Peyer's patch (tissue), 4 donors: ENCODE results near the gene UGT1A8.
"Not testable (repeated sequence)": the region's sequence is repeated elsewhere in the genome, so short reads cannot be mapped to it uniquely, and the experiment has no call there.

ENCODE experiments used
- CTCF ChIP-seq, 6 experiments: fragments of 450-650 bp in 4 of 6; fragments of 200-600 bp in 2 of 6; sonication (generic) in 1 of 6; IDR thresholded peaks; one replicate each; pipeline ENCODE4 v1.5.1; 2017 to 2019; ENCODE audit warnings: antibody characterized with exemption in 6 of 6, mild to moderate bottlenecking in 3 of 6, moderate library complexity in 1 of 6
- POLR2A ChIP-seq, 2 donors: fragments of 450-650 bp; IDR thresholded peaks; one replicate each; pipeline ENCODE4 v1.5.1; 2017; ENCODE audit warnings: antibody characterized with exemption in 2 of 2, mild to moderate bottlenecking in 2 of 2, moderate library complexity in 2 of 2

DNA sequence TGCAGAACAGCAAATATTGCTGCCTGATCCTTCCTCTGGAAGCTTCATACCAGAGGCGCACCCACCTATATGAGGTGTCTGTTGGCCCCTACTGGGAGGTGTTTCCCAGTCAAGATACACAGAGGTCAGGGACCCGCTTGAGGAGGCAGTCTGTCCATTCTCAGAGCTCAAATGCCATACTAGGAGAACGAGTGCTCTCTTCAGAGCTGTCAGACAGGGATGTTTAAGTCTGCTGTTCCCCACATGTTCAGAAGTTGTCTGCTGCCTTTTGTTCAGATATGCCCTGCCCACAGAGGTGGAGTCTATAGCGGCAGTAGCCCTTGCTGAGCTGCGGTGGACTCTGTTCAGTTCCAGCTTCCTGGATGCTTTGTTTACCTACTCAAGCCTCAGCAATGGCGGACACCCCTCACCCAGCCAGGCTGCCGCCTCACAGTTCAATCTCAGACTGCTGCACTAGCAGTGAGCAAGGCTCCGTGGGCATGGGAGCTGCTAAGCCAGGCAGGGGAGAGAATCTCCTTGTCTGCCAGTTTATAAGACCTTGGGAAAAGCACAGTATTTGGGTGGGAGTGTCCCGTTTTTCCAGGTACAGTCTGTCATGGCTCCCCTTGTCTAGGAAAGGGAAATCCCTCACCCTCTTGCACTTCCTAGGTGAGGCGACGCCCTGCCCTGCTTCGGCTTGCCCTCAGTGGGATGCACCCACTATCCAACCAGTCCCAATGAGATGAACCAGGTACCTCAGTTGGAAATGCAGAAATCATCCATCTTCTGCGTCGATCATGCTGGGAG is 119.6 kb downstream of the UGT1A8 start:
- not testable (repeated sequence) for TF ChIP-seq CTCF, POLR2A (IDR thresholded peaks at IDR 0.05)
